H1 (cell line): ENCODE results near the gene ATXN7. TPM values are rescaled to one million over a fixed set of nuclear protein-coding genes. Genes with fewer than 3 reads are reported as not detected.

Experiments
- CHD7 ChIP-seq: fragments of 300-600 bp; sonication (generic); IDR thresholded peaks from 2 replicates; pipeline ENCODE4 v1.7.1; 2012; ENCODE audit warnings: low read length, moderate library complexity, mild to moderate bottlenecking, inconsistent platforms; ENCODE audit not compliant: insufficient replicate concordance
- CTBP2 ChIP-seq: IDR thresholded peaks from 2 replicates; pipeline ENCODE4 v1.7.0; 2011; ENCODE audit warnings: borderline replicate concordance, mild to moderate bottlenecking, moderate library complexity, mixed read lengths, low read length; ENCODE audit not compliant: insufficient read depth, insufficient read length
- EP300 ChIP-seq, 2 experiments: IDR thresholded peaks; 1 replicate in 1 of 2; 2 replicates in 1 of 2; pipeline ENCODE4 v1.6.1; 2011 to 2012; ENCODE audit warnings: low read depth in 2 of 2, low read length in 2 of 2, mild to moderate bottlenecking in 2 of 2, borderline replicate concordance in 1 of 2, inconsistent platforms in 1 of 2, moderate library complexity in 1 of 2
- KDM1A ChIP-seq: fragments of 200-600, 300-600 bp; sonication (generic); IDR thresholded peaks from 2 replicates; pipeline ENCODE4 v1.7.1; 2016; ENCODE audit warnings: mild to moderate bottlenecking, low read length, borderline replicate concordance
- RFX5 ChIP-seq: IDR thresholded peaks from 2 replicates; pipeline ENCODE4 v1.6.1; 2011; ENCODE audit warnings: low read depth, low read length, improper control_type of control experiment, borderline replicate concordance
- polyA plus RNA-seq, 7 experiments: library from polyadenylated mRNA; depleted of rRNA in 3 of 7; stranded (reverse) in 5 of 7; unstranded in 2 of 7; fragments of >200 nt in 5 of 7; fragments of 200-250 nt in 2 of 7; gene quantifications; 1 replicate in 5 of 7; 2 replicates in 1 of 7; 4 replicates in 1 of 7; pipeline versions ENCODE4 v1.2.1 to v1.2.3, GENCODE V29; 2011 to 2013; ENCODE audit warnings: missing spikeins in 2 of 7, mixed read lengths in 2 of 7
- total RNA-seq: library from RNA; stranded (reverse); fragmentation: NEBNext Ultra II Directional; extraction: Animal tissue kit (Norgen Biotek cat#: 25700); gene quantifications from 2 replicates; pipeline ENCODE4 v1.2.1, GENCODE V29; 2021

Gene ATXN7
- total and polyA plus RNA-seq, 2 of the 8 experiments (the other 6 are each of a cell fraction or from before 2014, with no cell fraction given), result 15.5 to 16.8 TPM

- TF ChIP-seq CHD7, result no peak
- no peak for TF ChIP-seq RFX5
- TF ChIP-seq CTBP2, result no peak
- no peak for TF ChIP-seq KDM1A
- no peak for TF ChIP-seq EP300 (IDR thresholded peaks at IDR 0.05; ENCODE audit: borderline replicate concordance in 1 of 2, low read depth in 2 of 2, low read length in 2 of 2)
Observed at GRCh38 chr3:63966007-63966406, 102.3 kb downstream of the ATXN7 start (continued).
